HG02759 (cell line): Measurements from ENCODE around the gene HS3ST6.
A peak's percentile ranks its signal among the peaks of the same experiment; 100 is the strongest.
"Not testable (repeated sequence)": the region's sequence is repeated elsewhere in the genome, so short reads cannot be mapped to it uniquely, and the experiment has no call there.

Source experiments
- ATAC-seq: cut with Tn5 transposase; IDR thresholded peaks from one replicate; pipeline ENCODE4 v1.9.1; 2021; ENCODE audit warnings: mild to moderate bottlenecking, moderate library complexity; ENCODE audit not compliant: unreplicated experiment

The HS3ST6 gene

DNA sequence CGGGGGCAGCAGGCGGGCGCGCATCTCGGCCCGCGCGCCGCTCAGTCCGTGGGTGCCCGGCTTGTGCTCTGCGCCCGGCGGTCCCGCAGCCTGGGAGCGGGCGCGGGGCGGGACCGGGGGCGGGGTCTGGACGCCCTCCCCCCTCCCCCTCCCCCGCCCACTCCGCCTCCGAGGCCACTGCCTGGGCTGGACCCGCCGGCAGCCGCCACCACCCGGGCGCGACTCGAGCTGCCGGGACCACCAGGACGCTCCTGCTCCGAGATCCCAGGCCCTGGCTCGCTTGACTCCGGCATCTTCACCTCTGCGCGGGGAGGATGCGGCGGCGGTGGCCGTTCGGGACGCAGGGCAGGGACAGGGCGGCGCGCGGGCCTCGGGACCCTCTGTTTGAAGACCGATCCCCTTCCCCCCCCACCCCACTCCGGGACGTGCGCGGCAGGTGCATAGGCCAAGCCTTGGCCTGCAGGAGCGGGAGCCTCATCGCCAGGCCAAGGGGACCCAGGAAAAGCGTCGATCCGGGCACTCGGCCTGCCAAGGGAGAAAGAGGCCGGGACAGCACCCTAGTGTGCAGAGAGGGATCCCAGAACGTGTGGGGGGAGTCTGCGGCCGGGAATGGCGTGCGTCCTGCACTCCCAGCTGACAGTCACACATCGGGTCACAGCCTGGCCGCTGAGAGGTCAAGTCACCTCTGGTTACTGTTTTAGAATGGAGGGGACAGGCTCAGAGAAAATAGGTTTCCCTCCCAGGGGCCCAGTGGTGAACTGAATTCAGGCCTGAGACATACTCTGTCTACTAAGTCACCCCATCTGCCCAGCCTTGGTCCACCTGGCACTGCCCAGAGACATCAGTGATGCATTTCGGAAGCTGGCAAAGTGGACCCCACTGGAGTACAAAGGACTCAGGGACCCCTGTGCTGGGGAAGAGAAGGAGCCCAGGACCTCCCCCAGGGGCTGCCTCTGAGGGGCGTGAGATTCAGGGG, at the start of gene HS3ST6:
Gene HS3ST6, minus strand, starts transcription at position 65 of the 976 bp plus-strand sequence. CDS start 92 bp downstream, outside the sequence.
- no peak for ATAC-seq

DNA sequence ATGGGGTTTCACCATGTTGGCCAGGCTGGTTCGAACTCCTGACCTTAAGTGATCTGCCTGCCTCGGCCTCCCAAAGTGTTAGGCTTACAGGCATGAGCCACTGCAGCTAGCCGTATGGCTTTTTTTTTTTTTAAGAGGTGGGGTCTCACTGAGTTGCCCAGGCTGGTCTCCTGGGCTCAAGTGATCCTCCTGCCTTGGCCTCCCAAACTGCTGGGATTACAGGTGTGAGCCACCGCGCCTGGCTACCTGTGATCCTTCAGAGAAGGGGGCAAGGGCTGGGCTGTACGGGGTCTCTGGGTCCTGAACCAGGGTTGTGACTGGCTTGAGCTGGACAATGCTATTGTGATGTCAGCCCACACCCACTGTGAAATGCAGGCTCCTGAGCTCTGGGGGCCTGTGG, 48.2 kb upstream of the HS3ST6 start, which contains the start of gene RNF151:
Gene RNF151, plus strand, starts transcription at position 397 of the 400 bp plus-strand sequence. CDS start 26 bp downstream, outside the sequence.
- ATAC-seq = no peak

DNA sequence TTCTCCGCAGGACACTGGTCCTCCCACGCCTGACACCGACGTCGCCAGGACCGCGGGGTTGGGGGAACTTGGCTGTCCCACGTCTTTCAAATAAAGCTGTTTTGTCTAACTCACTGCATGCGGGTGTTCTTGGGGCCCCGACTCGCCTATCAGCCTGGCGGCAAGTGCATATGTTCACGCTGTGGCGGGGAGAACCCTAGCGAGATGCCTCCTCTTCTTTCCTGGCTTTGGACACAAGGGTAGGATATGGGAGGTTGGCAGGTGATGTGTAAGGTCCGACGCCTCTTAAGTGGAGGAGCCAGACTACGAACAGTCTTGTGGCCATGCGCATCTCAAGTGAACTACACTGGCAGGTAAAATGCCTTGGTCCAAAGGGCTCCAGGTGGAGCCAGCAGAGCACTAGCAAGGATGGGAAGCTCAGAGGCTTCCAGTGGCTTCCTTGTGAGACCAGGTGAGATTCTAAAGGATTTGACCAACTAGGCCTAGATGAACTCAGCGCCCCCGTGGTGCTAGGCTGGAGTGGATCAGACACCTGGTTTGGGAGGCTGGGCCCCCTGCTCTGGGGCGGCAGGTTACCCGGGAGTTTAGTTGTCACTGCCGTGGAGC, 47.3 kb upstream of the HS3ST6 start:
- ATAC-seq = no peak

DNA sequence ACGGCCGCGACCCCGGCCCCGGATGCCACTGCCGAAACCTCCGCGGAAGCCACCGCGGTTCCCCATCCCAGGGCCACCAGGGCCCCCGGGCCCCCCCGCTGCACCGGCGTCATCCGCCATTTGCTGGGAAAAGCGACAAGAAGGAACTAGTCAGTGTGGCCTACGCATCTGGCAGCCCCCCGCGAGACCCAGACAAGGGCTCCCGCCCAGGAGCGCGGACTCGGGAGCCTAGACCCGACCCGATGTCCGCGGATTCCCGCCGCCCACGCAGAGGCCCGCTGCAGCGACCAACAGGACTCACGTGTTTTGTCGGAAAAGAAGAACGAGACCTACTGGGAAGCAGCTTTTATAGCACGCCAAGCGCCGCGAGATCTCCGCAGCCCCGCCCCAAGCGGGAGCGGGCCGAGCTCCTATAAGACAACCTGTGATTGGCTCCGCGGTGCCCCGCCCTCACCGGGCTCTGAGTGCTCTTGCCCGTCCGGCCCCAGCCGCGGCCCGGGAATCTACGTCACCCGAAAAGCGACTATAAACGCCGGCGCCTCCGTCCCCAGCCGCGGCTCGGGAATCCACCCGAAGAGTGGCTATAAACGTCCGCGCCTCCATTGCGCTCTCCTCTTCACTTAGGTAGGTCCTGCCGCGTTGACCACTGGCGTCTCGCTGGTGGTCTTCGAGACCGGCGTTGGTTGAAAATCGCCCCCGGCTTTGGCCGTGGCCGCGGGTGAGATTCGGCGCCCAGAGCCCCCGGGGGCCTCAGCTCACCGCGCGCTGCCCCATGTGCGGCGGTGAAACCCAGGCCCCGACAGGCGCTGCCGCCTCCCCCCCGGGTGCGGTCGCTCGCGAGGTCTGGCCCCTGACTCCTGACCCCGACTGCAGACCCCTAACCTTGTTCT, 46.5 kb upstream of the HS3ST6 start, which contains the start of gene RPS2:
Gene RPS2, minus strand, starts transcription at position 321 of the 890 bp plus-strand sequence. Its CDS starts 201 bp downstream, at position 120.
- ATAC-seq = peak; percentile 87

DNA sequence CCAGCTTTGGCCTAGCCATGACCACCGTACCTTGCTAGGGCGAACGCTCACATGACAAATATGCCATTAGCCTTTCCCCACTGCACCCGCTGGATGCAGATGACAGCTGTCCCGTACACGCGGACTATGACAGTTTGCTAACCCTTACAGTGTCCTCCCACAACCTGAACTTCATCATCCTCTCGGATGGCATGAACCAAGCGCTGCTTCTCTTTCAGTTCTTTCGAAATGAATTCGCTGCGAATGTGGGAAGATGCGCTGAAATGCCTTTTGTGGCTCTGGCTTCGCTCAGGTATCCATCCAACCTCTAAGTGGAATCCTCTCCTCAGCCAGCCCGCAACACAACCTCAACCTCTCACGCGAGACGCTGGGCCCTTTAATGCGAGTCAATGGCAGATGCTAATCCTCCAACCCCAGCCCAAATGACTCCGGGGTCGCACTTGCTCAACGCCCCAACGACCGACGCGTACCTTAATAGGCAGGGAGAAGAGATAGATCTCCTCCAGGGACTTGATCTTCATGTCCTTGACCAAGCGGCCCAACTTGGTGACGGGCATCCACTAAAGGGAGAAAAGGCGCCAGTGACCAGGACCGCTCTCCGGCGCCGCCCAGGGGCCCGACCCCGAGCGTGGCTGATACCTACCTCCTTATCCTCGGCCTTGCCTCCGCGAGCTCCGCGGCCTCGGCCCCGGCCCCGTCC, 45.7 kb upstream of the HS3ST6 start:
- peak; percentile 1 for ATAC-seq

DNA sequence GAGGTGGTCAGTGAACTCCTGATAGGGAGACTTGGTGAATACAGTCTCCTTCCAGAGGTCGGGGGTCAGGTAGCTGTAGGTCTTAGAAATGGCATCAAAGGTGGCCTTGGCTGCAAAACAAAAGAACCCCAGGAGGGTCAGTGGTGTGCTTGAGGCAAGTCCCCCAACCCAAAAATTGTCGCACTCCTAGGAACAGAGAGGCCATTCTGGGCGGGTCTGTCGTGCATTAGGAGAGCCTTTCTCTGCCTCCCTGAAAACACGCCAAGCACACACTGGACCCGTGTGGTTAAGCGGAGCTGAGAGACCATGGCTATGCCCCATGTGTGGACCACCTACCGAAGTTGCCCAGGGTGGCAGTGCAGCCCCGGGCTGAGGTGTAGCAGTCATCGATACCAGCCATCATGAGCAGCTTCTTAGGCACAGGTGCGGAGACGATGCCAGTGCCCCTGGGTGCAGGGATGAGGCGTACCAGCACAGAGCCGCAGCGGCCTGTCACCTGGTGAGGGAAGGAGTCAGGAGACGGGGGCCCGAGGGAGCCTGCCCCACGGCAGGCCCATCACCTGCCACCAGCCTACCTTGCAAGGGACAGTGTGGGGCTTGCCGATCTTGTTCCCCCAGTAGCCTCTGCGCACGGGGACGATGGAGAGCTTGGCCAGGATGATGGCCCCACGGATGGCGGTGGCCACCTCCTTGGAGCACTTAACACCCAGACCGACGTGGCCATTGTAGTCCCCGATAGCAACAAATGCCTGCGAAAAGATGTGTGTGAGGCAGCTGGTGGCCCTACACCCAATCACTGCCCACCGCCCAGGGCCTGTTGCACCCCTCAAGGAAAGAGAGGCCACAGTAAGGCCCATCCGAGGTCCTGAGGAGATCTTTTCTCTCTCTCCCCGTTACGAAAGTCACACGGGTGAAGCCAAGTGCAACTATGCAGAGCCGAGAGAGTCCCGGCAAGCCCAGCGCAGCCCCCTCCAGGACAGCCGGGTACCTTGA, 44.2 kb upstream of the HS3ST6 start:
- ATAC-seq = not testable (repeated sequence)

DNA sequence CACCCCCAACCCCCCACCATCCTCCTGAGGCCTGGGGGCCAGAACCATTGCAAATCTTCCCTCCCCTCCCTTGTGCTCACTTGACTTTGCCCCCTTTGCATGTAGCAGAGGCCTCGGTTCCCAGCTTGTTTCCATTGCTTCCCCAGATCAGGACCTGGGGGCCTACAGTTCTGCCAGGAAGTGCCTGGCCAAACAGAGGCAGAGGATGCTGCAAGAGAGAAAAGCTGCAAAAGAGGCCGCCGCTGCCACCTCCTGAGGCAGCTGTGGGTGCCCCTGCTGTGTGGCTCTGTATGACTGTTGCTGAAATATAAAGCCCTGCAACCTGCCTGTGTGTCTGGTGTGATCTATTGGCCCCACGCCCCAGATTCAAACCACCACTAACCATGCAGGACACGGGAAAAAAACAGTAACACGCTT, 43.4 kb upstream of the HS3ST6 start:
- ATAC-seq = no peak

DNA sequence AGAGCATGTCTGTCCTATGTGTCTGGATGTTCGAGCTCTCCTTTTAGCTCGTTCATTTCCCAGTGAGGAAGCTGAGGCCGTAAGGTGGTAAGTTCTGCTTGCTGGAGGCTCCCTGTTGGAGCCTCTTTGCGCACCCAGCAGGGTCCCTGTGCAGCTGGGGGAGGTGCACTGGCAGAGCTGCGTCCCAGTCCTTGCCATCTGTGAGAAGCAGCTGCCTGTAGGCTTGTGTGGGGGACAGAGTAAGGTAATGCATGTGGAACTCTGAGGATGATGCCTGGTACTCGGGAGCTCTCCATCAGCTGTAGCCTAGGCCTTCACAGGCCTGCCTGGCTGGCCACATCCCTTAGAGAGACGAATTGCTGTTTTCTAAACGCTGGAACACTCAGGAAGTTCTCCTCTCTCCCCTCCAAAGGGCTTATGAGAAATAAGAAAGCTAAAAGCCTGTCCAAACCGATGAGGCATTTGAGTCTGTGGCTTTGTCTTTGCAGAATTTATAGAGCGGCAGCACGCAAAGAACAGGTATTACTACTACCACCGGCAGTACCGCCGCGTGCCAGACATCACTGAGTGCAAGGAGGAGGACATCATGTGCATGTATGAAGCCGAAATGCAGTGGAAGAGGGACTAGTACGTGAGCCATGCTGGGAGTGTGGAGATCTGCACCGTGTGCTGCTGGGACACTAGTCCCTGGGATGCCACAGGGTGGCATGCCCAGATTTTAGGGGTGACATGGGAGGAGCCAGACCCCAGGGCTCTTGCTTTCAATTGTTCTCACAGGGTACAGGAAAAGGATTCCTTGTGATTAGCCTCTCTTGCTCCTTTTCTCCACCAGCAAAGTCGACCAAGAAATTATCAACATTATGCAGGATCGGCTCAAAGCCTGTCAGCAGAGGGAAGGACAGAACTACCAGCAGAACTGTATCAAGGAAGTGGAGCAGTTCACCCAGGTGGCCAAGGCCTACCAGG, 42.7 kb upstream of the HS3ST6 start:
- no peak for ATAC-seq

DNA sequence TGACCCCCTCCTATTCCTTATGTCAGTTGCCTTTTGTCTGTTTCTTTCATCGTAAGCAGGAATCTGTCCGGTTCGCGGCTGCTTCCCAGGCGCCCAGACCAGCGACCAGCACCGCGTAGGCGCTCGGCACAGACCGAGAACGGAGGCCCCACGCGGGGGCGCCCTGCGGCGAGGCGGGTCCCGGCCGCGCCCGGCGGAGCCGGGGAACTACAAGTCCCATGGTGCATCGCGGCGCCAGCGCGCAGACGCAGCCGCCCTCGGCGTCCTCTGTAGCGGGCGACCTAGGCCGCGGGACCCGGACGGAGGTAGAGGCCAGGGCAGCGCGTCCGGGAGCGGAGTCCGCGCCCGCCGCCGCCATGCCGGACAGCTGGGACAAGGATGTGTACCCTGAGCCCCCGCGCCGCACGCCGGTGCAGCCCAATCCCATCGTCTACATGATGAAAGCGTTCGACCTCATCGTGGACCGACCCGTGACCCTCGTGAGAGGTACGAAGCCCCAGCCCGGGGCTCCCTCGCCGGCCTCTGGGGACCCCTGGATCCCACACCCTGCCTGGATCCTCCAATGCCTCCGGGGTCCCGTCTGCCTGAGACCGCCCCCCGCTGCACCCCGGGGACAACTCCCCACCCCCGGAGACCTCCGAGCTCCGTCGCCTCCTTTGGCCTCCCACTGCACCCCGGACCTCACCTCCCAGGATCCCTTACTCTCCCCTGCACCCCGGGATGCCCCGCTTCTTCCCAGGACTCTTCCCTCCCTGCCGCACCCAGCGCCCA, 41.2 kb upstream of the HS3ST6 start, which contains the start of gene NDUFB10:
Gene NDUFB10, plus strand, starts transcription at position 270 of the 771 bp plus-strand sequence. Its CDS starts 87 bp downstream, at position 357.
- peak; percentile 79 for ATAC-seq

DNA sequence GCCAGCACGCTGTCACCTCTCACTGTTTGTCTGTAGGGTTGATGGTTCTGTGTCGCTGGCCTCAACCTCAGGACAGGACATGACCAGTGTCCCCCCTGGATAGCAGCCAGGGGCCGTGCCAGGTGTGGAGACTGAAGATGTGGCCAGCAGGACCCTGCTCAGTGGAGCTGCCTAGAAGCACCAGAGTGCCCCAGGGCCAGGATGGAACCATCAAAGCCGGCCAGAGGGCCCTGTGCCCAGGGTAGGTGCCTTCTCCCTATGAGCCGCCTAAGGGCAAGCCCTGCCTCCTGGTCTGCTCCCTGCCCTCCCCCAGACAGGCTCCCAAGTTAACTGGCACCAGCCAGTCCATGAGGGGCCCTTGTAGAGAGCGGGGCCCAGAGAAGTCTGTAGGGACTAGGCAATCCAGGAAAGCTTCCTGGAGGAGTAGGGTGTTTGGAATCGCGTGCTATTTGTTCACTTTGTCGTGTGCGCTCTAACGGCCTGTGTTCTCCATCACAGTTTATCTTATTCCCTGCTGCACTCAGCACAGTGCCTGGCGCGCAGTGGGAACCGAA, 40.6 kb upstream of the HS3ST6 start:
- ATAC-seq = no peak

DNA sequence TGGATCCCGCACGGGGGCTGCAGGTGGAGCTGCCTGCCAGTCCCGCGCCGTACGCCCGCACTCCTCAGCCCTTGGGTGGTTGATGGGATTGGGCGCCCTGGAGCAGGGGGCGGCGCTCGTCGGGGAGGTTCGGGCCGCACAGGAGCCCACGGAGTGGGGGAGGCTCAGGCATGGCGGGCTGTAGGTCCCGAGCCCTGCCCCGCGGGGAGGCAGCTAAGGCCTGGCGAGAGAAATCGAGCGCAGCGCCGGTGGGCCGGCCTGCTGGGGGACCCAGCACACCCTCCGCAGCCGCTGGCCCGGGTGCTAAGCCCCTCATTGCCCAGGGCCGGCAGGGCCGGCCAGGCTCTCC, 39.9 kb upstream of the HS3ST6 start:
- not testable (repeated sequence) for ATAC-seq

DNA sequence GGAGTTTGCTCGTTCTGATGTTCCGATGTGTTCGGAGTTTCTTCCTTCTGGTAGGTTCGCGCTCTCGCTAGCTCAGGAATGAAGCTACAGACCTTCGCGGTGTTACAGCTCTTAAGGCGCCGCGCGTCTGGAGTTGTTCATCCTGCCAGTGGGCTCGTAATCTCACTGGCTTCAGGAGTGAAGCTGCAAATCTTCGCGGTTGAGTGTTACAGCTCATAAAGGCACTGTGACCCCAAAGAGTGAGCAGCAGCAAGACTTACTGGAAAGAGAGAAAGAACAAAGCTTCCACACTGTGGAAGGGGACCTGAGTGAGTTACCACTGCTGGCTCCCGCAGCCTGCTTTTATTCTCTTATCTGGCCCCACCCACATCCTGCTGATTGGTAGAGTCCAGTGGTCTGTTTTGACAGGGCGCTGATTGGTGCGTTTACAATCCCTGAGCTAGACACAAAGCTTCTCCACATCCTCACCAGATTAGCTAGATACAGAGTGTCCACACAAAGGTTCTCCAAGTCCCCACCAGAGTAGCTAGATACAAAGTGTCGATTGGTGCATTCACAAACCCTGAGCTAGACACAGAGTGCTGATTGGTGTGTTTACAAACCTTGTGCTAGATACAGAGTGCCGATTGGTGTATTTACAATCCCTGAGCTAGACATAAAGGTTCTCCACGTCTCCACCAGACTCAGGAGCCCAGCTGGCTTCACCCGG, 39.4 kb upstream of the HS3ST6 start:
- not testable (repeated sequence) for ATAC-seq

DNA sequence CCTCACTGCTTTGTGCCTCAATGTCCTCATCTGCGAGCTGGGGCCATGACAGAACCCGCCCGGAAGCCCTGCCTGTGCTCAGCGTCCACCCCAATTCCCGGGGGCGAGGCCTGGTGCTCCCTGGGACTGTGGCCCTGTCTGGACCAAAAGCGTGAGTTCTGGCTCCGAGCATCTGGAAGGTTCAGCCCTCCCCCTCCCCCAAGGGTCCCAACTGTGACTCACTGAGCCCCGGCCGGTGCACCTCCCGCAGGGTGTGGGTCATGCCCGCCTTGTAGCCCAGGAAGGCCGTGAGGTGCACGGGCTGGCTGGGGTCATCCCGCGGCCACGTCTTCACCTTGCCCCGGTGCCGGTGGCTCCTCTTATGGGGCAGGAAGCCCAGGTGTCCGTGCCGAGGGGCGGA, 35.5 kb upstream of the HS3ST6 start:
- no peak for ATAC-seq

DNA sequence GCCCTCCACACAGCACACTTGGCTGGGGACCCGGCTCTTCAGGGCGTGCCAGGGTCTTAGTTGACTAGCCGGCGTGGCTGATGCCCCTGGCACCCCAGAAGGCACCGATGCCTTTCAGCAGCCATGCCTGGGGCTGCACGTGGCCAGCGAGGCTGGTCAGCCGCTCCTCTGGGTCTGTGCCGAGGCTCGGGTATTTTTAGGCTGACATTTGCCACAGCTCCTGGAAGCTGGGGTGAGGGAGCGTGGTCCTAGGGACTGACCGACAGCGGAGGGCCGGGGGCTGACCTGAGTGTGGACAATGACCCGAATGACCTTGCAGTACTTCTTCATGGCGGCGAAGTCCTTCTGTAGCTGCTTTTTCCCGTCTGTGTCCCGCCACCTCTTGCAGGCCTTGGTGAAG, 32.3 kb upstream of the HS3ST6 start:
- no peak for ATAC-seq

DNA sequence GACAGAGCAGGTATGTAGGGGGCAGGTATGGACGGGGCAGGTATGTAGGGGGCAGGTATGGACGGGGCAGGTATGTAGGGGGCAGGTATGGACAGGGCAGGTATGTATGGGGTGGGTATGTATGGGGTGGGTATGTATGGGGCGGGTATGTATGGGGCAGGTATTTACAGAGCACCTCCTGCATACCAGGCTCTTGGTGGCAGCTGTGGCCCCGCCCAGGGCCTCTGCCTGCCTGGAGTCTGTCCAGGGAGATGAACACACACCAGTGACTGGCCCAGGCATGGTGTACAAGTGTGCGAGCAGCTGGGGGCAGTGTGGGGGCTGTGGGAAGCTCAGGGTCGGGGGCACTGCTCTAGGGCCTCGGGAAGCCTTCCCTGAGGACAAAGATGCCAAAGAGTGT, 31.8 kb upstream of the HS3ST6 start:
- no peak for ATAC-seq

DNA sequence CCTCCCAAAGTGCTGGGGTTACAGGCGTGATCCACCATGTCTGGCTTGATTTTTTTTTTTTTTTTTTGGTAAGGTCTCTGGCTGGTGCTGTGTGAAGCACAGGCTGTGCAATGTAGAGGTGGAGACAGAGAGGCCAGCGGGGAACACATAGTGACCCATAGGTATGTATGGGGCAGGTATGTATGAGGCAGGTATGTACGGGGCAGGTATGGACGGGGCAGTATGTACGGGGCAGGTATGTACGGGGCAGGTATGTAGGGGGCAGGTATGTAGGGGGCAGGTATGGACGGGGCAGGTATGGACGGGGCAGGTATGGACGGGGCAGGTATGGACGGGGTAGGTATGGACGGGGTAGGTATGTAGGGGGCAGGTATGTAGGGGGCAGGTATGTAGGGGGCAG, 31.3 kb upstream of the HS3ST6 start:
- ATAC-seq = no peak
